Hepatocyte (in vitro differentiated cells): ENCODE measurements around the gene AREL1. TPM values are rescaled to one million over a fixed set of nuclear protein-coding genes. Genes with fewer than 3 reads are reported as not detected.
A peak's percentile ranks its signal among the peaks of the same experiment; 100 is the strongest.

Experiments
- DNase-seq: peaks from one replicate; pipeline ENCODE4 v3.0.0-alpha.2; 2016; ENCODE audit warnings: low spot score
- H2AFZ ChIP-seq: fragments of 200-600 bp; sonication (generic); 2 replicates; pipeline ENCODE4 v1.6.0; 2016; ENCODE audit warnings: antibody characterized with exemption, mild to moderate bottlenecking
- H3K27ac ChIP-seq: fragments of 200-600 bp; sonication (generic); 2 replicates; pipeline ENCODE4 v1.5.1; 2016; ENCODE audit warnings: mild to moderate bottlenecking
- H3K27me3 ChIP-seq: fragments of 200-600 bp; sonication (generic); 2 replicates; pipeline ENCODE4 v1.6.1; 2016
- H3K36me3 ChIP-seq: fragments of 200-600 bp; sonication (generic); replicated peaks from 2 replicates; pipeline ENCODE4 v1.5.1; 2016; ENCODE audit warnings: low read depth; ENCODE audit not compliant: insufficient read depth
- H3K4me1 ChIP-seq: fragments of 200-600 bp; sonication (generic); 2 replicates; pipeline ENCODE4 v1.5.1; 2016; ENCODE audit warnings: mild to moderate bottlenecking, moderate library complexity; ENCODE audit not compliant: insufficient read depth
- H3K4me2 ChIP-seq: fragments of 200-600 bp; sonication (generic); 2 replicates; pipeline ENCODE4 v1.6.0; 2016
- H3K4me3 ChIP-seq: fragments of 200-600 bp; sonication (generic); 2 replicates; pipeline ENCODE4 v1.5.1; 2016; ENCODE audit warnings: mild to moderate bottlenecking
- H3K79me2 ChIP-seq: fragments of 200-600 bp; sonication (generic); 2 replicates; pipeline ENCODE4 v1.6.0; 2017; ENCODE audit warnings: mild to moderate bottlenecking
- H3K9me2 ChIP-seq: fragments of 200-600 bp; sonication (generic); replicated peaks from 2 replicates; pipeline ENCODE4 v1.6.0; 2017; ENCODE audit warnings: mild to moderate bottlenecking; ENCODE audit not compliant: insufficient read depth
- H3K9me3 ChIP-seq: fragments of 200-600 bp; sonication (generic); 2 replicates; pipeline ENCODE4 v1.5.1; 2016; ENCODE audit warnings: low read depth, mild to moderate bottlenecking
- H4K20me1 ChIP-seq: fragments of 200-600 bp; sonication (generic); 2 replicates; pipeline ENCODE4 v1.6.0; 2016; ENCODE audit warnings: mild to moderate bottlenecking; ENCODE audit not compliant: insufficient read depth, poor library complexity, severe bottlenecking
- EZH2 ChIP-seq: fragments of 200-600 bp; sonication (generic); IDR thresholded peaks from 2 replicates; pipeline ENCODE4 v1.6.1; 2016; ENCODE audit warnings: antibody characterized with exemption, mild to moderate bottlenecking, borderline replicate concordance
- EZH2phosphoT487 ChIP-seq: fragments of 200-600 bp; sonication (generic); IDR thresholded peaks from one replicate; pipeline ENCODE4 v1.6.1; 2018; ENCODE audit warnings: antibody characterized with exemption, mild to moderate bottlenecking, low read depth, moderate library complexity; ENCODE audit not compliant: unreplicated experiment, severe bottlenecking
- WGBS: methylation state at CpG from one replicate; pipeline ENCODE4 v1.1.6; 2016; ENCODE audit warnings: low lambda C conversion rate; ENCODE audit errors: missing lambda C conversion rate; 5-methylcytosine and 5-hydroxymethylcytosine counted together
- polyA plus RNA-seq: library from polyadenylated mRNA; unstranded; fragments of >200 nt; fragmentation: Nextera tagmentation; extraction: Ambion mirVana; gene quantifications from 2 replicates; pipeline ENCODE4 v1.2.1, GENCODE V29; 2016
- total RNA-seq: library from RNA; depleted of rRNA; stranded (reverse); fragments of >200 nt; gene quantifications from 2 replicates; pipeline ENCODE4 v1.2.3, GENCODE V29; 2014
- TF ChIP-seq, protein P1 (sequence below): fragments of 200-600 bp; sonication (generic); IDR thresholded peaks from 2 replicates; pipeline ENCODE4 v1.5.1; 2016; ENCODE audit warnings: antibody characterized with exemption, mild to moderate bottlenecking; ENCODE audit not compliant: poor library complexity

AREL1 gene
- total and polyA plus RNA-seq, 2 experiments from 2014 or later, result 11.4 to 31.7 TPM

DNA sequence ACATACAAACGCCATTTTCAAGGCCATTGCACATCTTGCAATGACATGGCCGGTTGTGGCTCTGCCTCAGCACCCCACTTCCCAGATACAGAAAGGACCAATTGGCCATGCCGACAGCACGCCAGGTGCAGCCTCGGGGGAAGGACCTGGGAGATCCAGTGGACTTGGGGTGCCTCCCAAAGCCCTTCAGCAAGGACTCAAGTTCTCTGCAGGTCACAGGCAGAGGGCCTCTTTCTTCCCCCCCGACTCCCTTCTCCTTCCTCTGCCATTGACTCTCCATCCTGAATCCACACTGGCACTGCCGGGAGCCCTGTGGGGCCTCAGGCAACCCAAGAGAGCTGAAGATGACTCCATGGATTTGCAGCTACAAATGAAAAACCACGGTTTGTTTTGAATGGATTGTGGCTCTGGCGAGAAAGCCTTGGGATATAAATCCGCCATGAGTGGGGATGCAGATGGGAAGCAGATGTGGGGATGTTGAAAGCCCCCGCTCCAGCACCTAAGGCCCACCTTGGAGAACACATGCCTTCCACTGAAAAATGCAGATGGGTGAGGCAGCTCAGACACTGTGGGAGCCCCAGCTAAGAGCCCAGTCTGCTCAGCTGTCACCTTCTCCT lies 65.7 kb downstream of the AREL1 start:
- Histone ChIP-seq H3K9me3 (no peaks in the 10 kb centered on the region), H3K27me3 (no peaks in the 10 kb centered on the region), H4K20me1 (no peaks in the 10 kb centered on the region), H3K4me1 (peaks cover 21% of the 10 kb centered on the region), H3K9me2 (no peaks in the 10 kb centered on the region), H3K79me2 (no peaks in the 10 kb centered on the region), H3K36me3 (no peaks in the 10 kb centered on the region), H3K27ac (peak overlapping the region; percentile 60), H3K4me2 (peak overlapping the region; percentile 31), H3K4me3 (no peak overlapping the region), H2AFZ (no peak overlapping the region)
- no peak for TF ChIP-seq EZH2
- TF ChIP-seq, protein P1, sequence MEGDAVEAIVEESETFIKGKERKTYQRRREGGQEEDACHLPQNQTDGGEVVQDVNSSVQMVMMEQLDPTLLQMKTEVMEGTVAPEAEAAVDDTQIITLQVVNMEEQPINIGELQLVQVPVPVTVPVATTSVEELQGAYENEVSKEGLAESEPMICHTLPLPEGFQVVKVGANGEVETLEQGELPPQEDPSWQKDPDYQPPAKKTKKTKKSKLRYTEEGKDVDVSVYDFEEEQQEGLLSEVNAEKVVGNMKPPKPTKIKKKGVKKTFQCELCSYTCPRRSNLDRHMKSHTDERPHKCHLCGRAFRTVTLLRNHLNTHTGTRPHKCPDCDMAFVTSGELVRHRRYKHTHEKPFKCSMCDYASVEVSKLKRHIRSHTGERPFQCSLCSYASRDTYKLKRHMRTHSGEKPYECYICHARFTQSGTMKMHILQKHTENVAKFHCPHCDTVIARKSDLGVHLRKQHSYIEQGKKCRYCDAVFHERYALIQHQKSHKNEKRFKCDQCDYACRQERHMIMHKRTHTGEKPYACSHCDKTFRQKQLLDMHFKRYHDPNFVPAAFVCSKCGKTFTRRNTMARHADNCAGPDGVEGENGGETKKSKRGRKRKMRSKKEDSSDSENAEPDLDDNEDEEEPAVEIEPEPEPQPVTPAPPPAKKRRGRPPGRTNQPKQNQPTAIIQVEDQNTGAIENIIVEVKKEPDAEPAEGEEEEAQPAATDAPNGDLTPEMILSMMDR, result no peak
- DNase-seq, result no peak
- WGBS, result 75% methylated on average over 11 of the region's 11 CpGs

DNA sequence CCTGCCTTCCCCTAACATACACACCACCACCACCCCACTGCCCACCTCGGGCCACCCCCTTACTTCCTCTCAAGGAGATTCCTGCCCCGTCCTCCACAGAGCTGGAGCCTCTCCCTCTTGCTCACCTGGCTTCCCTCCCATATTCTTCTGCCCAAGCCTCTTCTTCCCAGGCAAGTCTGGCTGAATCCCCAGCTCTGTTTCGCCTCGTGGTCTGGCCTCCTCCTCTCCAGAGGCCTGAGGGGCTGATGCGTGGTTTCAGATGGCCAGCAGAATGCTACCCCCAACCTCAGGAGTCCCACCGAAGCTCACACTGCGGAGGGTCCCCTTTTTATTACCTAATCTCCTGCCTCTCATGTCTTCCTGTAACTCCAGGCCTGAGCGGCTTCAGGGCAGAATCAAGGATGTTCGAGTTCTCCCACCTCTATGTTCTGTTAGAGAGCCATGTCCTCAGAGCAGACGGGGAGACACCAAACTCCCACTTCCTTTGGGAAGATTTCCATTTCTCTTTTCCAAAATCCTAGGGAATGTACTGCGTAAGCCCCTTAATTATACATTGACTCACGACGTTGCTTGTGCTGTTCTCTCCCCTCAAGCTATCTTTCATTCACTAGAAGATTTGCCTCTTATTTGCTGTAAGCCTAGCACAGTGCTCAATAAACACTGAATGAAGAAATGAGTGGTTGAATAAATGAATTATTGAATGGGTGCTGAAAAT lies 67.0 kb downstream of the AREL1 start:
- Histone ChIP-seq H3K4me3 (no peak overlapping the region), H4K20me1 (no peaks in the 10 kb centered on the region), H3K4me1 (peaks cover 21% of the 10 kb centered on the region), H3K27ac (no peak overlapping the region), H3K36me3 (no peaks in the 10 kb centered on the region), H3K4me2 (no peak overlapping the region), H3K27me3 (no peaks in the 10 kb centered on the region), H3K79me2 (no peaks in the 10 kb centered on the region), H3K9me3 (no peaks in the 10 kb centered on the region), H3K9me2 (no peaks in the 10 kb centered on the region), H2AFZ (no peak overlapping the region)
- DNase-seq, result no peak
- TF ChIP-seq, protein P1, result no peak
- TF ChIP-seq EZH2phosphoT487, result no peak
- no peak for TF ChIP-seq EZH2
- 68% methylated on average over 13 of the region's 13 CpGs for WGBS

DNA sequence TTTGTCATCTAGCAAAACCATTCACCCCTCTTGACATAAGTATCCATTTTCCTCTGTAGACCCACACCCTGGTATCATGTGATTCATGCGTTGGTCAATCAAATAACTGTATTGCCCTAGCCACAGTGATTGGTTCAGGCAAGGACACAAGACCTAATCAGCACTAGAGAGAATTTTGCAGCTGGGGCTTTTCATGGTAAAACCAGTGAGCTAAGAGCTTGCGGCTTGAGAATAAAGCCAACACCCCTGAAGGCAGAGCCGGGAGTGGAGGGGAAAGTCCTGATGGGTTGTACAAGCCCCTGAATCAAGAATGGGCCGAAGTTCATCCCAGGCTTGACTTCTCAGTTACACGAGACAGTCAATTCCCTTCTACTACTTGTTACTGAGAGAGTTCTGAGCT lies 67.6 kb downstream of the AREL1 start:
- no peak overlapping the region for H3K4me2 ChIP-seq
- H3K36me3 ChIP-seq, result no peaks in the 10 kb centered on the region
- H3K9me3 ChIP-seq, result no peaks in the 10 kb centered on the region
- TF ChIP-seq EZH2phosphoT487 (no peak), EZH2 (no peak)
- TF ChIP-seq, protein P1, result no peak
- 83% methylated on average over 5 of the region's 5 CpGs for WGBS
- H4K20me1 ChIP-seq, result no peaks in the 10 kb centered on the region
- H3K27me3 ChIP-seq, result no peaks in the 10 kb centered on the region
- H3K4me3 ChIP-seq, result no peak overlapping the region
- H3K79me2 ChIP-seq, result no peaks in the 10 kb centered on the region
- H2AFZ ChIP-seq, result no peak overlapping the region
- DNase-seq, result no peak
- no peak overlapping the region for H3K27ac ChIP-seq
- no peaks in the 10 kb centered on the region for H3K9me2 ChIP-seq
- peaks cover 21% of the 10 kb centered on the region for H3K4me1 ChIP-seq
